LNCAP (cell line): Measurements from ENCODE around the gene SNX32.

Experiments
- CTCF ChIP-seq: fragments of 450-650 bp; IDR thresholded peaks from 2 replicates; pipeline ENCODE4 v1.5.1; 2017; ENCODE audit warnings: mild to moderate bottlenecking

The SNX32 gene

GRCh38 chr11:65873318-65874156, 39.8 kb downstream of the SNX32 start:
- TF ChIP-seq CTCF: no peak

- no peak for TF ChIP-seq CTCF
Observed at GRCh38 chr11:65879617-65880016, 45.9 kb downstream of the SNX32 start, which contains the start of gene CTSW. Gene CTSW (plus strand): TSS chr11:65879837. CDS start chr11:65879855, 18 bp downstream.

GRCh38 chr11:65880027-65880426, 46.3 kb downstream of the SNX32 start:
- TF ChIP-seq CTCF: no peak

- no peak for TF ChIP-seq CTCF
Observed at GRCh38 chr11:65880844-65881421, 47.2 kb downstream of the SNX32 start.

GRCh38 chr11:65882120-65883057, 48.6 kb downstream of the SNX32 start:
- no peak for TF ChIP-seq CTCF

GRCh38 chr11:65883058-65883761, 49.4 kb downstream of the SNX32 start:
- no peak for TF ChIP-seq CTCF
